Omental fat pad (tissue), 4 donors: ENCODE data around the gene ZFAND3. TPM values are rescaled to one million over a fixed set of nuclear protein-coding genes. Genes with fewer than 3 reads are reported as not detected.

Experiments used
- ATAC-seq: fragments of 150-250 bp; one replicate; pipeline ENCODE4 v1.9.1; 2016; ENCODE audit warnings: mild to moderate bottlenecking, moderate library complexity; ENCODE audit not compliant: low FRiP score
- DNase-seq: peaks from one replicate; pipeline ENCODE4 v3.0.0-alpha.2; 2019; ENCODE audit warnings: low spot score
- CTCF ChIP-seq, 3 donors: fragments of 450-650 bp; IDR thresholded peaks; one replicate each; pipeline ENCODE4 v1.5.1; 2016 to 2017; ENCODE audit warnings: antibody characterized with exemption in 3 of 3, mild to moderate bottlenecking in 3 of 3, moderate library complexity in 2 of 3
- total RNA-seq, 4 donors: library from RNA; depleted of rRNA; stranded (reverse); fragments of >200 nt; gene quantifications; one replicate each; pipeline ENCODE4 v1.1.0, GENCODE V29; 2016

ZFAND3 gene
- total RNA-seq, 4 donors from 2014 or later: 28.8 to 43.8 (median 38.0) TPM

- no peak for DNase-seq
- no peak for ATAC-seq
- TF ChIP-seq CTCF (IDR thresholded peaks at IDR 0.05): no peak
These were observed 317.0 kb downstream of the ZFAND3 start for GRCh38 chr6:38136547-38136946.

GRCh38 chr6:38137608-38138265 lies 318.2 kb downstream of the ZFAND3 start:
- no peak for TF ChIP-seq CTCF (IDR thresholded peaks at IDR 0.05)

GRCh38 chr6:38138374-38138773 lies 318.8 kb downstream of the ZFAND3 start:
- ATAC-seq: no peak
- DNase-seq: no peak

More at GRCh38 chr6:38137608-38138265, 318.2 kb downstream of the ZFAND3 start:
- ATAC-seq: no peak
- no peak for DNase-seq

GRCh38 chr6:38141085-38141484 lies 321.6 kb downstream of the ZFAND3 start:
- ATAC-seq: no peak
- no peak for DNase-seq
- no peak for TF ChIP-seq CTCF (IDR thresholded peaks at IDR 0.05)

More at GRCh38 chr6:38138374-38138773, 318.8 kb downstream of the ZFAND3 start:
- no peak for TF ChIP-seq CTCF (IDR thresholded peaks at IDR 0.05)

GRCh38 chr6:38141716-38142115 lies 322.2 kb downstream of the ZFAND3 start:
- DNase-seq (no peak), ATAC-seq (no peak)
- TF ChIP-seq CTCF (IDR thresholded peaks at IDR 0.05): no peak

- no peak for TF ChIP-seq CTCF (IDR thresholded peaks at IDR 0.05)
- ATAC-seq: no peak
These were observed 322.8 kb downstream of the ZFAND3 start for GRCh38 chr6:38142178-38142902.

More at GRCh38 chr6:38142178-38142902, 322.8 kb downstream of the ZFAND3 start:
- no peak for DNase-seq
